ENCODE data around the gene SMTNL1. TPM values are rescaled to one million over a fixed set of nuclear protein-coding genes. Genes with fewer than 3 reads are reported as not detected.

Gene SMTNL1
- total RNA-seq, 1 donor from 2014 or later: not detected

- TF ChIP-seq CTCF (IDR thresholded peaks at IDR 0.05): no peak
Measured at GRCh38 chr11:57546451-57546850, 9.1 kb downstream of the SMTNL1 start.

GRCh38 chr11:57546869-57547475, 9.6 kb downstream of the SMTNL1 start:
- no peak for DNase-seq (ENCODE audit: low spot score)
- Mint-ChIP-seq H3K9me3 (ENCODE audit: low read depth) (no peaks in the 10 kb centered on the region), H3K27ac (ENCODE audit: unreplicated experiment) (no peak overlapping the region), H3K36me3 (ENCODE audit: low read depth) (no peaks in the 10 kb centered on the region), H3K27me3 (ENCODE audit: low read depth) (peaks cover 10% of the 10 kb centered on the region), H3K4me1 (ENCODE audit: low read depth) (no peaks in the 10 kb centered on the region), H3K4me3 (ENCODE audit: unreplicated experiment) (no peak overlapping the region)
- peak; percentile 16 for TF ChIP-seq CTCF (IDR thresholded peaks at IDR 0.05)

More at GRCh38 chr11:57546451-57546850, 9.1 kb downstream of the SMTNL1 start:
- Mint-ChIP-seq H3K36me3 (ENCODE audit: low read depth) (no peaks in the 10 kb centered on the region), H3K4me3 (ENCODE audit: unreplicated experiment) (no peak overlapping the region), H3K27me3 (ENCODE audit: low read depth) (peaks cover 10% of the 10 kb centered on the region), H3K27ac (ENCODE audit: unreplicated experiment) (no peak overlapping the region), H3K4me1 (ENCODE audit: low read depth) (no peaks in the 10 kb centered on the region), H3K9me3 (ENCODE audit: low read depth) (no peaks in the 10 kb centered on the region)
- DNase-seq (ENCODE audit: low spot score): no peak

- Mint-ChIP-seq H3K4me3 (ENCODE audit: unreplicated experiment) (no peak overlapping the region), H3K4me1 (ENCODE audit: low read depth) (no peaks in the 10 kb centered on the region), H3K36me3 (ENCODE audit: low read depth) (no peaks in the 10 kb centered on the region), H3K9me3 (ENCODE audit: low read depth) (no peaks in the 10 kb centered on the region), H3K27ac (ENCODE audit: unreplicated experiment) (no peak overlapping the region), H3K27me3 (ENCODE audit: low read depth) (peaks cover 2% of the 10 kb centered on the region)
- TF ChIP-seq CTCF (IDR thresholded peaks at IDR 0.05): no peak
- no peak for DNase-seq (ENCODE audit: low spot score)
Measured at GRCh38 chr11:57547854-57548377, 10.5 kb downstream of the SMTNL1 start.

GRCh38 chr11:57549983-57550382, 12.6 kb downstream of the SMTNL1 start:
- H3K4me1 Mint-ChIP-seq (ENCODE audit: low read depth): no peaks in the 10 kb centered on the region
- H3K27ac Mint-ChIP-seq (ENCODE audit: unreplicated experiment): no peak overlapping the region
- no peaks in the 10 kb centered on the region for H3K27me3 Mint-ChIP-seq (ENCODE audit: low read depth)
- H3K4me3 Mint-ChIP-seq (ENCODE audit: unreplicated experiment): no peak overlapping the region
- no peak for TF ChIP-seq CTCF (IDR thresholded peaks at IDR 0.05)
- no peaks in the 10 kb centered on the region for H3K9me3 Mint-ChIP-seq (ENCODE audit: low read depth)
- DNase-seq (ENCODE audit: low spot score): no peak
- H3K36me3 Mint-ChIP-seq (ENCODE audit: low read depth): peaks cover 4% of the 10 kb centered on the region

- no peaks in the 10 kb centered on the region for H3K27me3 Mint-ChIP-seq (ENCODE audit: low read depth)
- no peaks in the 10 kb centered on the region for H3K9me3 Mint-ChIP-seq (ENCODE audit: low read depth)
- no peak overlapping the region for H3K4me3 Mint-ChIP-seq (ENCODE audit: unreplicated experiment)
Measured at GRCh38 chr11:57551941-57552340, 14.5 kb downstream of the SMTNL1 start.

More at GRCh38 chr11:57551941-57552340, 14.5 kb downstream of the SMTNL1 start:
- TF ChIP-seq CTCF (IDR thresholded peaks at IDR 0.05): no peak
- no peak for DNase-seq (ENCODE audit: low spot score)
- Mint-ChIP-seq H3K36me3 (ENCODE audit: low read depth) (peaks cover 6% of the 10 kb centered on the region), H3K4me1 (ENCODE audit: low read depth) (no peaks in the 10 kb centered on the region), H3K27ac (ENCODE audit: unreplicated experiment) (no peak overlapping the region)

Data from chondrocyte (in vitro differentiated cells).